CD4-positive, alpha-beta T cell treated with Interleukin-15 for 4 hours (primary cell): ENCODE results near the gene FRMD5.

Experiments used
- DNase-seq: peaks from one replicate; pipeline ENCODE4 v3.0.0-alpha.2; 2020; ENCODE audit warnings: low spot score

FRMD5 gene

GRCh38 chr15:43974852-43975251, 220.2 kb downstream of the FRMD5 start:
- DNase-seq, result no peak

- DNase-seq, result no peak
These were observed 225.2 kb downstream of the FRMD5 start for GRCh38 chr15:43969802-43970375.

- DNase-seq, result no peak
These were observed 226.5 kb downstream of the FRMD5 start for GRCh38 chr15:43968551-43968950.

GRCh38 chr15:43966646-43967045, 228.4 kb downstream of the FRMD5 start:
- no peak for DNase-seq

- DNase-seq, result no peak
These were observed 236.2 kb downstream of the FRMD5 start for GRCh38 chr15:43958861-43959330.

GRCh38 chr15:43957724-43958123, 237.3 kb downstream of the FRMD5 start:
- no peak for DNase-seq

GRCh38 chr15:43955140-43955539, 239.9 kb downstream of the FRMD5 start:
- DNase-seq, result no peak

- no peak for DNase-seq
These were observed 240.9 kb downstream of the FRMD5 start for GRCh38 chr15:43954181-43954621.

GRCh38 chr15:43953402-43953801, 241.7 kb downstream of the FRMD5 start:
- DNase-seq, result no peak

GRCh38 chr15:43950531-43950930, 244.5 kb downstream of the FRMD5 start:
- DNase-seq, result no peak

GRCh38 chr15:43948691-43949325, 246.3 kb downstream of the FRMD5 start:
- no peak for DNase-seq

GRCh38 chr15:43943511-43943910, 251.6 kb downstream of the FRMD5 start:
- no peak for DNase-seq

- DNase-seq, result no peak
These were observed 252.9 kb downstream of the FRMD5 start for GRCh38 chr15:43942194-43942593.

- DNase-seq, result no peak
These were observed 253.5 kb downstream of the FRMD5 start for GRCh38 chr15:43941555-43941954.

- DNase-seq, result no peak
These were observed 254.0 kb downstream of the FRMD5 start for GRCh38 chr15:43941071-43941470.

GRCh38 chr15:43939070-43939469, 256.0 kb downstream of the FRMD5 start:
- no peak for DNase-seq

- DNase-seq, result no peak
These were observed 260.6 kb downstream of the FRMD5 start for GRCh38 chr15:43934480-43934879.

- DNase-seq, result no peak
These were observed 262.2 kb downstream of the FRMD5 start for GRCh38 chr15:43932907-43933306.

- DNase-seq, result no peak
These were observed 263.2 kb downstream of the FRMD5 start for GRCh38 chr15:43931790-43932435.

- no peak for DNase-seq
These were observed 264.0 kb downstream of the FRMD5 start for GRCh38 chr15:43931119-43931518.

- DNase-seq, result no peak
These were observed 264.5 kb downstream of the FRMD5 start for GRCh38 chr15:43930556-43930955.

- no peak for DNase-seq
These were observed 265.0 kb downstream of the FRMD5 start for GRCh38 chr15:43930079-43930478.

- no peak for DNase-seq
These were observed 266.9 kb downstream of the FRMD5 start for GRCh38 chr15:43928152-43928551.
